Pancreas (tissue), 10 donors: ENCODE results near the gene NINJ1. TPM values are rescaled to one million over a fixed set of nuclear protein-coding genes. Genes with fewer than 3 reads are reported as not detected.

Experiments
- ATAC-seq, 4 donors: fragments of 200-7000 bp; cut with Tn5 transposase; one replicate each; pipeline versions ENCODE4 v1.8.0 to v1.9.1; 2020; ENCODE audit warnings: mild to moderate bottlenecking in 4 of 4, moderate library complexity in 4 of 4
- DNase-seq, 6 donors: peaks; one replicate each; pipeline ENCODE4 v3.0.0-alpha.2; 2020
- FAIRE-seq: peaks from 2 replicates; lab custom pipeline; 2012; peaks lifted over from hg19 to GRCh38; lab: Jason Lieb, UNC
- H3K27ac ChIP-seq, 4 donors: fragments of 200-600 bp; sonication (generic); 1 replicate in 3 of 4; 2 replicates in 1 of 4; pipeline versions ENCODE4 v1.5.0 to v1.8.0; 2020
- H3K27me3 ChIP-seq, 4 donors: fragments of 200-600 bp; one replicate each; pipeline ENCODE4 v1.8.0; 2021
- H3K36me3 ChIP-seq, 3 donors: fragments of 200-600 bp; sonication (generic) in 1 of 3; one replicate each; pipeline versions ENCODE4 v1.5.0 to v1.8.0; 2020 to 2021
- H3K4me1 ChIP-seq, 3 donors: fragments of 200-600 bp; one replicate each; pipeline ENCODE4 v1.8.0; 2021
- H3K4me3 ChIP-seq, 4 donors: fragments of 200-600 bp; sonication (generic) in 2 of 4; one replicate each; pipeline versions ENCODE4 v1.5.0 to v1.8.0; 2020 to 2021
- H3K9me3 ChIP-seq, 4 donors: fragments of 200-600 bp; one replicate each; pipeline ENCODE4 v1.8.0; 2021
- WGBS, 2 donors: extraction: QIAGEN DNeasy Blood & Tissue Kit; methylation state at CpG; one replicate each; pipeline ENCODE4 v1.1.7; 2013; 5-methylcytosine and 5-hydroxymethylcytosine counted together
- intact Hi-C, 3 donors: fragments of 100-400 bp; cut with DNase I; formaldehyde crosslinking; loops; one replicate each; pipeline versions ENCODE4 v1.11.1 to v1.14.2; 2022
- polyA plus RNA-seq, 2 donors: library from polyadenylated mRNA; stranded (reverse); fragments of 200-250 nt; gene quantifications; one replicate each; pipeline ENCODE4 v1.2.3, GENCODE V29; 2013
- total RNA-seq, 6 donors: library from RNA; stranded (reverse); fragmentation: NEBNext Ultra II Directional in 4 of 6; extraction: Animal tissue kit (Norgen Biotek cat#: 25700) in 4 of 6; gene quantifications; one replicate each; pipeline versions ENCODE4 v1.2.1 to v1.2.4, GENCODE V29; 2021 to 2023
- TF ChIP-seq, protein P1 (sequence below), 4 donors: fragments of 200-600 bp; sonication (generic) in 3 of 4; IDR thresholded peaks; one replicate each; pipeline versions ENCODE4 v1.5.0 to v1.8.0; 2021; ENCODE audit warnings: antibody characterized with exemption in 4 of 4
- donor health status: healthy with polysubstance abuse.
- donor health status: DM: no; HTN: no; CAD: no; lungs with moderate emphysema.
- donor health status: DM: no; HTN: no; CAD: no.
- donor health status: control.
- donor health status: control.
- donor health status: Bipolar disorder and iron deficiency.
- donor health status: DM: yes; HTN: yes; CAD: no.
- donor health status: DM: no; HTN: no; CAD: no.
- donor health status: DM: no; HTN: no; CAD: no.
- donor health status: DM: yes; HTN: yes; CAD: no.

The NINJ1 gene
- total and polyA plus RNA-seq, 8 donors, result 15.6 to 33.2 (median 21.3) TPM

DNA sequence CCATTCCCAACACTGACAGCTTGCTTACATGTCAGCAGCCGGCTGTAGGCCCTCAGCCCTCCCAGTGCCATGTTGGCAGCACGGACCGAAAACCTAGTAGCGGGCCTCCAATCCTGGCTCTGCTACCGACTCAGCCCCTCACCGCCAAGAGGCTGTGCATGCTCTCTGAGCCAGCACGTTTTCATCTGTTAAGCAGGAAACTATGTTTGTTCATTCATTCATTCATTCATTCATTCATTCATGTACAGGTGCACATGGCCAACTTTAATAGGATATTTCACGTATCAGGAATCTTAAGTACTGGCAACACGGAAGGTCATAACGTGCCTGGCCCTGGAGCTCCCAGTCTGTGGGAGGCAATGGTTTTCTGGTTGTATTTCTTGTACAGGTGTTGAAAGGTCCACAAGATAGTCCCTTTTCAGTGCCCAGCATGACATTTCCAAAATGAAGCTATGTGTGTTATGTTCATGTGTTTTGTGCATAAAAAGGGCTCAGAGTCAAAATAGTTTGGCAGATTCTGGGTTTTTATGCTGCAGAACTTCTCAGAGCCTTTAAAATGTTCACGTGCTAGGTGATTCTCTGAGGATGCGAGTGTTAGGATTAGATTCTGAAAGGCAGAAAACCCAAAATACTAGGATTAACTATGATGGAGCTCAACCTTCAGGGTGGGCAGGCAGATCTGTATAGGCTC, 57.8 kb downstream of the NINJ1 start:
- DNase-seq, result no peak
- whole genome bisulfite sequencing, 2 donors, result 88 to 89% methylated on average over 12 of the region's 12 CpGs
- H3K36me3 ChIP-seq, result no peaks in the 10 kb centered on the region
- H3K27me3 ChIP-seq, result no peaks in the 10 kb centered on the region
- TF ChIP-seq, protein P1, sequence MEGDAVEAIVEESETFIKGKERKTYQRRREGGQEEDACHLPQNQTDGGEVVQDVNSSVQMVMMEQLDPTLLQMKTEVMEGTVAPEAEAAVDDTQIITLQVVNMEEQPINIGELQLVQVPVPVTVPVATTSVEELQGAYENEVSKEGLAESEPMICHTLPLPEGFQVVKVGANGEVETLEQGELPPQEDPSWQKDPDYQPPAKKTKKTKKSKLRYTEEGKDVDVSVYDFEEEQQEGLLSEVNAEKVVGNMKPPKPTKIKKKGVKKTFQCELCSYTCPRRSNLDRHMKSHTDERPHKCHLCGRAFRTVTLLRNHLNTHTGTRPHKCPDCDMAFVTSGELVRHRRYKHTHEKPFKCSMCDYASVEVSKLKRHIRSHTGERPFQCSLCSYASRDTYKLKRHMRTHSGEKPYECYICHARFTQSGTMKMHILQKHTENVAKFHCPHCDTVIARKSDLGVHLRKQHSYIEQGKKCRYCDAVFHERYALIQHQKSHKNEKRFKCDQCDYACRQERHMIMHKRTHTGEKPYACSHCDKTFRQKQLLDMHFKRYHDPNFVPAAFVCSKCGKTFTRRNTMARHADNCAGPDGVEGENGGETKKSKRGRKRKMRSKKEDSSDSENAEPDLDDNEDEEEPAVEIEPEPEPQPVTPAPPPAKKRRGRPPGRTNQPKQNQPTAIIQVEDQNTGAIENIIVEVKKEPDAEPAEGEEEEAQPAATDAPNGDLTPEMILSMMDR (IDR thresholded peaks at IDR 0.05), result no peak
- no peak for ATAC-seq
- no peaks in the 10 kb centered on the region for H3K4me1 ChIP-seq
- H3K9me3 ChIP-seq, result no peaks in the 10 kb centered on the region
- H3K27ac ChIP-seq, result no peak overlapping the region
- intact Hi-C loops, result no loop called here
- no peak for FAIRE-seq
- H3K4me3 ChIP-seq, result no peak overlapping the region

DNA sequence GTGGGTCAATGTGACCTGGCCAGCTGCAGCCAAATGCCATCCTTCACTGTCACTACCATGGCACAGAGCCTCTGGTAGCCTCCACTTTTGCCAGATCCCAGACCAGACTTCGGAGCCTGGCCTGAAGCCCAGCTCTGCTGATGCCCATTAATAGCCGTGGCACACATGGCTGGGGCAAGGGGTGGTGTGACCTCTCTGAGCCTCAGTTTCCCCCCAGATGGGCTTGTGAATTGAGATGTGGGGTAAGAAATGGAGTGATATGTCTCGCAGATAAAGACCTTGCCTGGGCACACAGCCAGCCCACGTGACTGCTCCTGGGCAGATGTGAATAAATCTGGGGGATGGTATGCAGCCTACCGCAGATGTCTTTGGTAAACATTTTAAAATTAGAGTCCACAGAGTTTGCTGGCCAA, 61.7 kb downstream of the NINJ1 start:
- intact Hi-C loops, result no loop called here
- Histone ChIP-seq H3K36me3 (no peaks in the 10 kb centered on the region), H3K27me3 (no peaks in the 10 kb centered on the region), H3K4me1 (no peaks in the 10 kb centered on the region), H3K27ac (no peak overlapping the region), H3K4me3 (no peak overlapping the region), H3K9me3 (no peaks in the 10 kb centered on the region)
- WGBS, 2 donors, result 6 to 14% methylated on average over 5 of the region's 5 CpGs
- FAIRE-seq (no peak), ATAC-seq (peak in 2 of 4 donors; percentile 22 to 54), DNase-seq (no peak)
- TF ChIP-seq, protein P1 (IDR thresholded peaks at IDR 0.05), result no peak

Other genes with a start within 250 kb of the NINJ1 start
- gene FGD3, start 186.7 kb downstream of the NINJ1 start, total RNA-seq, result 10 to 100 TPM in 1 of 6 donors, 1 to 10 TPM in 5; 5.0 to 10.4 (median 6.3) TPM
- 10 to 100 TPM; 12.1 to 27.7 TPM for gene FGD3, start 186.7 kb downstream of the NINJ1 start, polyA plus RNA-seq
- gene SUSD3, start 75.5 kb downstream of the NINJ1 start, total RNA-seq, result 1 to 10 TPM in 2 of 6 donors, under 1 TPM in 4; 0.16 to 2.8 (median 0.80) TPM
- gene SUSD3, start 75.5 kb downstream of the NINJ1 start, polyA plus RNA-seq, result 1 to 10 TPM in 1 of 2 donors, under 1 TPM in 1; 0.27 to 1.4 TPM
- gene CARD19, start 38.0 kb downstream of the NINJ1 start, total RNA-seq, result 10 to 100 TPM in 1 of 6 donors, 1 to 10 TPM in 5; 4.3 to 11.0 (median 7.0) TPM
- gene CARD19, start 38.0 kb downstream of the NINJ1 start, polyA plus RNA-seq, result 10 to 100 TPM; 15.7 to 20.4 TPM
- gene WNK2, start 49.9 kb upstream of the NINJ1 start, total RNA-seq, result 100 to 1,000 TPM in 1 of 6 donors, 10 to 100 TPM in 5; 53.5 to 114 (median 89.4) TPM
- 100 to 1,000 TPM in 1 of 2 donors, 10 to 100 TPM in 1; 77.4 to 121 TPM for gene WNK2, start 49.9 kb upstream of the NINJ1 start, polyA plus RNA-seq